ENCODE measurements around the gene DNAH14.
"Not testable (repeated sequence)": the region's sequence is repeated elsewhere in the genome, so short reads cannot be mapped to it uniquely, and the experiment has no call there.

The DNAH14 gene

DNA sequence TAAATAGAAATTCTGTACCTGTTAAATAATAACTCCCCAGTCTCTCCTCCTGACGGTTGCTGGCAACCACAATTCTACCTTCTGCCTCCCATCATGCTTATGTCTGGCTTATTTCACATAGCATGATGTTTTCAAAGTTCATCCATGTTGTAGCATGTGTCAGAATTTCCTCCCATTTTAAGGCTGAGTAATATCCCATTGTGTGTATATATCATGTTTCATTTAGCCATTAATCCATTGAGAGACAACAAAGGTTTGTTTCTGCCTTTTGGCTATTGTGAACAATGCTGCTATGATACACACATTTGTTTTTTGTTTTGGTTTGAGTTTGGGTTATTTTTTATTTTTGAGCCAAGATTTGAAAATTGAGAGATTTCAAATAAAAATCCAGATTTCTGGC lies 426.4 kb downstream of the DNAH14 start:
- DNase-seq, result no peak

- DNase-seq, result no peak
Observed at GRCh38 chr1:225360119-225360518, 430.6 kb downstream of the DNAH14 start.

DNA sequence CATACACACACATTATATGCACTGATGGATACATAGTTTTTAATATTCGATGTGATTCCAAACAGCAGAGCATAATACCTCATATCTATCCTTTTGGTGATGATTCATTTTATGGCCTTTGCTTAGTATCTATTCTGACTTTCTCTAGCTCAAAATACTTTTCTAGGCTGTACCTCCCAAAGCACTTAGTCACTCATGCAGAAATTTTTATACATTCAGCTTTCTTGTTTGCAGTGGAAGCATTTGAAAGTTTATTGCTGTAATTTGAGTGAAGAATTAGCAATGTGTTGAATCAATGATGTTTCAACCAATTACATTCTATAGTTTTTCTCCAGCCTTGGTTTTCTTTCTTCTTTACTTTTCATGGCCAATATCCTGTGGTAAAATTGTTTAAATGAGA lies 431.7 kb downstream of the DNAH14 start:
- DNase-seq, result no peak

- DNase-seq, result no peak
Observed at GRCh38 chr1:225362805-225363204, 433.3 kb downstream of the DNAH14 start.

DNA sequence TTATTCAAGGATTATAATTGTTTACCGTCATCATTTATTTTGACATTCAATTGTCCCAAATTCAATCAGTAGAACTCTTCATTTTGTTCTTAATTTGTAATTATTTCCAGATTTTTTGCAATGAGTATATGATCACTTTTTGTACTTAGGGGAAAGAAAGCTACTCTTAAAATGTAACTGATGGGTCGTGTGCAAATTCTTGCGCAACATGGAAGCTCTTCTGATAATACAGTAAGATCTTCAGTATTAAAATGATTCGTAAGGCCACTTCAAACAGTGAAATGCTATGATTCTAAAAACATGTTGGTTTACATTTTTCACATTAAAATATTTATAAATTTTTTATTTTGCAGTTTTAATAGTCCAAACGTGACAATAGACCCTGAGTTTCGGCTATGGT lies 435.0 kb downstream of the DNAH14 start:
- no peak for DNase-seq

DNA sequence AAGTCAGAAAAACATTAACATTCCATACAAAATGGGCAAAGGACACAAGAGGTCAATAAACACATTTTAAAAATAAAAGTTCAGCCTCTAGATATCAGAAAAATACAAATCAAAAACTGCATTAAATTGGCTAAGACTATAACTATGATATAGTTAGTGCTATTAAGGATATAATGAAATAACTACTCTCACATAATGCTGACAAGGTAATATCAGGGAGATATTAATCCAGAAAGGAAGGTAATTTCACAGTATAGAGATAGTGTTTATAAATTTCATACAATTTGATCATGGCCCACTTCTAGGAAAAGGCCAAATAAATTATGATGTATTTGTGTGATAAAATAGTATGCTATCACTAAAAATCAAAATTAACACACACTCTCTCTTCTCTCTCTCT lies 436.5 kb downstream of the DNAH14 start:
- no peak for DNase-seq

- no peak for DNase-seq
Observed at GRCh38 chr1:225366552-225366951, 437.1 kb downstream of the DNAH14 start.

GRCh38 chr1:225368036-225368552 lies 438.6 kb downstream of the DNAH14 start:
- DNase-seq, result no peak

DNA sequence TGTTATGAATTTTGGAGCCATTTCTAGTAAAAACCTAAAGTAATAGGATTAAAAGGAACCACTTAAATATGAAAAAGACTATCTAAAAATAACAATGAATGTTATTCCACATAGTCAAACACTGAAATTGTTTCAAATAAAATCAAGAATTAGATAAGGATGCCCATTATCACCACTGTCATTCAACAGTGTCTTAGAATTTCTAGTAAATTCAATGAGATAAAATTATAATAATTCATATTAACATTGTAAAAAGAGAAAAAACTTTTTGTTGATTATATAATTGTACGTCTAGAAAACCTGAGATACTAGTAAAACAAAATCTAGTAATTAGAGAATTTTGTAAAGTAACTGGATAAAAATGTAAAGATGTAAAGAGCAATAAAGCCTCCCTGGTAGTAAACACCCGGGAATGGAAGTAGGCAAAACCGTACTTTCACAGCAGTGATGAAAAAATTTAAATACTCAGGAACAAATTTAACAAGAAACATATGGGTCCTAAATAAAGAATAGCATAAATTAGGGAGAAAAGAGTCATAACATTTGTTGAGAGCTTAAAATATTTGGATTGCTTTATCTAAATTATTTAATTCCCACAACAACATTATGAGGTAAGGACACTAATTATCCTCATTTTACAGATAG lies 442.0 kb downstream of the DNAH14 start:
- no peak for DNase-seq

GRCh38 chr1:225373155-225373554 lies 443.7 kb downstream of the DNAH14 start:
- no peak for DNase-seq

- no peak for DNase-seq
Observed at GRCh38 chr1:225374996-225375395, 445.5 kb downstream of the DNAH14 start.

GRCh38 chr1:225378880-225379279 lies 449.4 kb downstream of the DNAH14 start:
- DNase-seq, result no peak

DNA sequence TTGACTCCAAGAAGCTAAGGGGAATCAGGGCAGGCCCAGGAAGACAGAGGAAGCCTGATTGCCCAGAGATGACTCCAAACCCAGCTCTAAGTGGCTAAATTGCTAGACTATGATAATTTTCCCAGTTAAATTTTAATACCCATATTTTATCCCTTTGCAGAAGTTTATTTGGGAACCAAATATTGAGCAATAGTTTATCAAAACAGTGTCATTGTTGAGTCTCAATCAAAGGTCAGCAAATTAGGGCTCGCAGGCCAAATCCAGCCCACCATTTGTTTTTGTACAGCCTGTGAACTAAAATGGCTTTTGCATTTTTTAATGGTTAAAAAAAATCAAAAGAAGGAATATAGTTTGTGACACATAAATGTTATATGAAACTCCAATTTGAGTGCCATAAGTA lies 451.2 kb downstream of the DNAH14 start:
- DNase-seq, result no peak

GRCh38 chr1:225386860-225387259 lies 457.4 kb downstream of the DNAH14 start:
- not testable (repeated sequence) for DNase-seq

DNA sequence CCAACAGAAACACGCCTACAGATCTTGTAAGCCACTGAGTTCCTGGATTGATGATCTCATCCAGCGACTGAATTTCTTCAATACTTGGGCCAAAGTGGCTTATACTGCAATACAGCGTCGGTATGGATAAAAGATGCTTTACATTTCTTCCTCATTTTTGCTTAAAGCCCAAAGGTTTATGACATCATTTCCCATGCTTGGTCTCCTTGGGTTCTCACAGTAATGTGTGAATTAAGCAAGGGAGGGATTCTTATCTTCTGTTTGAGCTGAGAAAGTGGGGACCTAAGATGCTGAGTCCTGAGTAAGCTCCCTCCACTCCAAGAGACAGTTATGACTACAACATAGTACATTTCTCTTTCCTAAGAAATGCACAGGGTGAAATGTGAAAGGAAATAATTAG lies 458.9 kb downstream of the DNAH14 start:
- no peak for DNase-seq

- DNase-seq, result no peak
Observed at GRCh38 chr1:225389843-225390242, 460.4 kb downstream of the DNAH14 start.

DNA sequence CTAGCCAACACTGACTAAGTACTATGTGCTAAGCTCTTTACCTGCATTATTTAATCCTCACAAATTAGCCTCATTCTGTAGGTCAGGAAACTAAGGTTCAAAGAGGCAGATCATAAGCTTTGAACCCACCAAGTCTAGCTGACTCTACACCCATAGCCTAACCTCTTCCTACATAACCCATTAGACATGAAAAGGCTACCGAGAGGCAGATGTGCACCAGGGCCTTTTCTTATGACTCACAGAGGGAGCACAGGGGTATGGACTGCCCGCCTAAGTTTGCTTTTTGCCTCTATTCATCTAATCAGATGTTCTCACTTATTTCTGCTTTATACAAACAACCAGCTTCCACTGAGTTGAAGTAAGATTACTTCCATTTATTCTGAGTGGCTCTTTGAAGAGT lies 466.9 kb downstream of the DNAH14 start:
- no peak for DNase-seq

DNA sequence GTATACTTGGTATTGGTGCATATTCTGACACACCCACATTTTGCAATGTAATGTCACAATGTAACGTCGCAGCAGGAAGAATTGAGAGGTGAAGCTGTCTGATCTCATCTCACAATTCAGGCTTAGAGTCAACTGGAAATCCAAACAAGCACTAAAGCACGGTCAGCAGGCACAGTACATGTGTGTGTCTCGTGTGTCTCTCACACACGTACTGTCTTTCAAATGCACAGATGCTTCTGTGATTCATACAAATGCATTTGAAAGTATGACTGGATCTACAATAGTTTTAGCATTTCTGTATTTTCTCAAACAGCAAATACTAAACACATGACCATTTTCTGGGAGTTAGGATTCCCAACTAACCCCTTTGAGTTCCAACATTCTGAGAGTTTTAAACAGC lies 471.5 kb downstream of the DNAH14 start:
- DNase-seq, result no peak

GRCh38 chr1:225406976-225407725 lies 477.7 kb downstream of the DNAH14 start:
- no peak for DNase-seq

DNA sequence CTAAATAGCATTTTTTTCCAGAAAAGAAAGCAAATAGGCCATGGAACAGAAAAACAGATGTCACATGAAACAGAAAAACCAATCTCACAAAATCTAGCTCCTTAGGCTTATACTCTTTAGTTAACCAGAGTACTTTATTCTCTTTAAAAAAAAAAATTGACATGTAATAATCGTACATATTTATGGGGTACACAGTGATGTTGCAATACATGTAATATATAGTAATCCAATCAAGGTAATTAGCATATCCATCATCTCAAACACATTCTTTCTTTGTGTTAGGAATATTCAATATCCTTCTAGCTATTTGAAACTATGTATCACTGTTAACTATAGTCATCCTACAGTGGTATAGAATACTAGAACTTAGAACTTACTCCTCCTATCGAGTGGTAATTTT lies 478.3 kb downstream of the DNAH14 start:
- no peak for DNase-seq

- no peak for DNase-seq
Observed at GRCh38 chr1:225408249-225408648, 478.8 kb downstream of the DNAH14 start.

DNA sequence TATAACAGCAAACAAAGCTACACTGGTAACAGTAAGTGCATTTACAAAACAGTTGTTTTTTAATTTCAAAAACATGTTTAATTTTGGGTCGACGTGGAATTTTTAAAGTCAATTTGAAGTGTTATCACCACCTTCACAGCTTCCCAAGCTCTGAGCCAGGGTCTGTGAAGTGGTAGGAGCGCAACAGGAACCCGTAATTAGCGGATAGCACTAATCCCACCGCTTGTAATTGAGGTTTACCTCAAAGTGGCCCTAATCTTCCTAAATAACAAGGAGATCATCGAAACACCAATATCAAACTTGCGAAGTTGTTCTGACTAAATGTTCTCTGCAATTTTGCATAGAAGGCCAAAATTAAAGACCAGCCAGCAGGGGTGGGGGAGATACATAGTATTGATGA lies 479.6 kb downstream of the DNAH14 start:
- DNase-seq, result no peak

- DNase-seq, result no peak
Observed at GRCh38 chr1:225410036-225410435, 480.6 kb downstream of the DNAH14 start.

- no peak for DNase-seq
Observed at GRCh38 chr1:225412321-225412720, 482.8 kb downstream of the DNAH14 start.
